ENCODE measurements around the gene KRTCAP2.
"Not testable (repeated sequence)": the region's sequence is repeated elsewhere in the genome, so short reads cannot be mapped to it uniquely, and the experiment has no call there.

Gene KRTCAP2

DNA sequence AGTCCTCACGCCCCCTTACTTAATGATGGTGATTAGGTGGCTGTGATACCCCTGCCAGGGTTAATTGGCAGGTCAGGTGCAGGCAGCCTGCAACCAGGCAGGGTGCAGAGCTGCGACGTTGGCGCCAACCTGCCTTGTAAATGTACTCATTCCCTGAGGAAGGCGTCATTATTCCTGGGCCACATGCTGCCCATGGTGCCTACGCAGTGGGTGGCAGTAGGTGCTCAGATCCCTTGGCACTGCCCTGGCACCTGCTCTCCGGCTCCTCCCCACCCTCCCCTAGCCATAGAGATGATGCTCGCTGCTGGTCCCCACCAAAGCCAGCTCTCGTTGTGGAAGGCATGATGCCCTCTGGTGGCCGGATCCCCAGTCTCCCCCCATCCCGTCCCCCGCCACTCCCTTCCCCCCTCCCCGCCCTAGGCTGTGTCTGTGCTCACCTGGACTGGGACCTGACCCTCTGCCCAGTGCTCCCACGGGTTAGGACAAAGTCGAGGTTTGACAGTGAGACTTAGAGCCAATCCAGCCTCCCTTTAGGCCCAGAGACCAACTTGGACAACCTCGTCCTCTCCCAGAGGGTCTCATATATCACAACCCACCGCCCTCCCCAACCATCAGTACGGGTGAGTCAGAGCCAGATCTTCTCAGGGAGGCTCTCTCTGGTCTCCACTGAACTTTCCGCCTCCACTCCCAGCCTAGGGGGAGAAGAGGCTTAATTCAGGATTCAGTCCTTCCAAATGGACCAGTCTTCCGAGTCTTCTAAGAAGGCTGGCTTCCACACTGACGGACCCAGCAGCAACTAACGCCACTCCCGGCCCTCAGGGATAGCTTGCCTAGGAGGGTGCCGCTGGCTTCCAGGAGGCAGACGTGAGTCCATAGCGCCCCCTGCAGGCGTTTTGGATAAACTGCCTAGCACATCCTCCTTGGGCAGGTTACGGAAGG lies 5.7 kb downstream of the KRTCAP2 start:
- peak; percentile 74 to 93 for DNase-seq (ENCODE audit: low read depth in 1 of 2, low spot score in 1 of 2)
- TF ChIP-seq JUND (IDR thresholded peaks at IDR 0.05; ENCODE audit: low read depth): no peak
- in situ Hi-C loops (cut with HindIII; ENCODE audit: low pct_unique_long_range_greater_than_20kb, low sequenced_read_pairs): no loop called here

DNA sequence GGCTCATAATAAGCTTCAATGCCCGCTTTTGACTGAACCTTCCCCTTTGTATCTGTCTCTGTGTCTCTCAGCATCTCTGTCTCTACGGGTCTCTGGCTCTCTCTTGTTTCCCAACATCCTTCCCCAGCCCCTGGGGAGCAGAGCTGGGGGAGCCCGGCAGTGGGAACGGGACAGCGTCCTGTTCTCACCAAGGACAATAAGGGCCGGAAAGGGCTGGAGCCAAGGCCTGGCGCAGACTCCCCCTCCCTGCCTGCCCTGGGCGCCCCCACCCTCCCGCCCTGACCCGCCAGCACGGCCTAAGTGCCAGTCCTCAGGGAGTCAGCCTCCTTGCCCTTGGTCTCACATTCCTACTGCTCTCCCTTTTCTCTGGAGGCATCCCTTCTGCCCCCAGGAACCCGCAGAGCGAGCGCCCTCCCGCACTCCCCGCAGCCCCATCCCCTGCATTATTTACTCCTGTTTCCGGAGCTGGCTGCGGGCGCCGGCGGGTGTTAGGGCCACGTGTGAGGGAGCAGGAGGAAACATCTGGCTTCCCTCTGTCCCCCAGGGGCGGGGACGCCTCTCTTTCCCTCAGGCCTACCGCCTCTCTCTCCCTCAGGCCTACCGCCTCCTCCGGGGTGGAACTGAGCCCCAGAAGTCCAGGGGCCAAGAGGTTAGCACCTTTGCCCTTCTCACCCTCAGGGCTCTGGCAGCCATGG lies 6.5 kb downstream of the KRTCAP2 start:
- DNase-seq (ENCODE audit: low read depth in 1 of 2, low spot score in 1 of 2): no peak
- in situ Hi-C loops (cut with HindIII; ENCODE audit: low pct_unique_long_range_greater_than_20kb, low sequenced_read_pairs): no loop called here
- TF ChIP-seq JUND (IDR thresholded peaks at IDR 0.05; ENCODE audit: low read depth): no peak

DNA sequence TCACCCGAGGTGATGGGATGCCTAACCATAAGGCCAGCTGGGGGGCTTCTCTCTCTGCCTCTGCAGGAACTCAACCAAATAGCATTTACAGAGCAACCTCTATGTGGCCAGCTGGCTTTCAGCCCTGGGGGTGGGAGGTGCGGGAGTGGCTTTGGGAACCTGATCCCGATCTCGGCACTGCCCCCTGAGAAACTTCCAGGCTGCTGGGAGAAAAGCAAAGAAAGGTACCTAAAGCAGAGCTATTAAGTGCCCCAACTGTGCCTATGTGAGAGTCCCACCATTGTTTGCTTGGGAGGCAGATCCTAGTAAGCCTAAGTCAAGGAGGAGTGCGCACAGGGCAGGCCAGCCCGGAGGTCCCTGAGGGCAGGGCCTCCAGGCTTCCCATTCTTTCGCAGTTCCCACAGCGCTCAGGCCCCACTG lies 7.0 kb downstream of the KRTCAP2 start:
- in situ Hi-C loops (cut with HindIII; ENCODE audit: low pct_unique_long_range_greater_than_20kb, low sequenced_read_pairs): no loop called here
- no peak for DNase-seq (ENCODE audit: low read depth in 1 of 2, low spot score in 1 of 2)
- TF ChIP-seq JUND (IDR thresholded peaks at IDR 0.05; ENCODE audit: low read depth): no peak

DNA sequence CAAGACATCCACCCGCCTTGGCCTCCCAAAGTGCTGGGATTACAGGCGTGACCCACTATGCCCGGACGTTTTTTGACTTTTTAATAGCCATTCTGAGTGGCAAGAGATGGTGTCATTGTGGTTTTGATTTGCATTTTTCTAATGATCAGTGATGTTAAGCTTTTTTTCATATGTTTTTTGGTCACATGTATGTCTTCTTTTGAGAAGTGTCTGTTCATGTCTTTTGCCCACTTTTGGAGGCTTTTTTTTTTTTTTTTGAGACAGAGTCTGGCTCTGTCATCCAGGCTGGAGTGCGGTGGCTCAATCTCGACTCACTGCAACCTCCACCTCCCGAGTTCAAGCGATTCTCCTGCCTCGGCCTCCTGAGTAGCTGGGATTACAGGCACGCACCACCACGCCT lies 8.5 kb downstream of the KRTCAP2 start:
- DNase-seq (ENCODE audit: low read depth in 1 of 2, low spot score in 1 of 2); in situ Hi-C loops (cut with HindIII; ENCODE audit: low pct_unique_long_range_greater_than_20kb, low sequenced_read_pairs): not testable (repeated sequence)

DNA sequence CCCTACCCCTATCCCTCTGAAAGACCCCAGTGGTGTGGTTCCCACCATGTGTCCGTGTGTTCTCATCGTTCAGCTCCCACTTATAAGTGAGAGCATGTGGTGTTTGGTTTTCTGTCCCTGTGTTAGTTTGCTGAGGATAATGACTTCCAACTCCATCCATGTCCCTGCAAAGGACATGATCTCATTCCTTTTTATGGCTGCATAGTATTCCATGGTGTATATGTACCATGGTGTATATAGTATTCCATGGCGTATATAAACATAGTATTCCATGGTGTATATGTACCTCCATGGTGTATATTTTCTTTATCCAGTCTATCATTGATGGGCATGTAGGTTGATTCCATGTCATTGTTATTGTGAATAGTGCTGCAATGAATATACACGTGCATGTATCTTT lies 9.3 kb downstream of the KRTCAP2 start:
- in situ Hi-C loops (cut with HindIII; ENCODE audit: low pct_unique_long_range_greater_than_20kb, low sequenced_read_pairs): not testable (repeated sequence)

DNA sequence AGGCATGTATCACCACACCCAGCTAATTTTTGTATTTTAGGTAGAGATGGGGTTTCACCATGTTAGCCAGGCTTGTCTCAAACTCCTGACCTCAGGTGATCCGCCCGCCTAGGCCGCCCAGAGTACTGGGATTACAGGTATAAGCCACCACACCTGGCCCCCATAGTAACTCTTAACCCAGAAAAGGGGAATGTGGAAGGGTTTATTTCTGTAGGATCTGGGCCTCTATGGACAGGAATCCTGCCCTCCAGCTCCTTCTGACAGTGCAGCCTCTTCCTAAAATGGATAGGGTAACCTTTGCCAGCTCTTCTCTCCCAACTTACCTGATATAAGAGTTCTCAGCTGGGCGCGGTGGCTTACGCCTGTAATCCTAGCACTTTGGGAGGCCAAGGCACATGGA lies 10.5 kb downstream of the KRTCAP2 start:
- in situ Hi-C loops (cut with HindIII; ENCODE audit: low pct_unique_long_range_greater_than_20kb, low sequenced_read_pairs); DNase-seq (ENCODE audit: low read depth in 1 of 2, low spot score in 1 of 2): not testable (repeated sequence)

More for the DNA sequence above, 9.3 kb downstream of the KRTCAP2 start:
- not testable (repeated sequence) for DNase-seq (ENCODE audit: low read depth in 1 of 2, low spot score in 1 of 2)

DNA sequence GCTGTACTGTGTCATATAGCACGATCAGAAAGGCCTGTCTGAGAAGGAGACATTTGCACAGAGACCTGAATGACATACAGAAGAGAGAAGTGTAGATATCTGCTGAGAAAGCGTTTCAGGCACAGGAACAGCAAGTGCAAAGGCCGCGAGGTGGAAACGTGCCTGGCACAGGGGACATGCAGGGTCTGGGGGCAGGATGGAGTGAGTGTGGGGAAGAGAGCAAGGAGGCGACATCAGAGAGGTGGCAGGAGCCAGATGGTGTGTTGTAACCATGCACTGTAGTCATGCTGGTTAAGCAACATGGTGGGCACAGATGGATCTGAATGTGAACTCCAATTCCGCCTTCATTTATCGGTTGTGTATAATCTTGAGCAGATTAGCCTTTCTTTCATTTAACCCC lies 13.0 kb downstream of the KRTCAP2 start:
- DNase-seq (ENCODE audit: low read depth in 1 of 2, low spot score in 1 of 2): no peak
- no peak for TF ChIP-seq JUND (IDR thresholded peaks at IDR 0.05; ENCODE audit: low read depth)
- in situ Hi-C loops (cut with HindIII; ENCODE audit: low pct_unique_long_range_greater_than_20kb, low sequenced_read_pairs): no loop called here

DNA sequence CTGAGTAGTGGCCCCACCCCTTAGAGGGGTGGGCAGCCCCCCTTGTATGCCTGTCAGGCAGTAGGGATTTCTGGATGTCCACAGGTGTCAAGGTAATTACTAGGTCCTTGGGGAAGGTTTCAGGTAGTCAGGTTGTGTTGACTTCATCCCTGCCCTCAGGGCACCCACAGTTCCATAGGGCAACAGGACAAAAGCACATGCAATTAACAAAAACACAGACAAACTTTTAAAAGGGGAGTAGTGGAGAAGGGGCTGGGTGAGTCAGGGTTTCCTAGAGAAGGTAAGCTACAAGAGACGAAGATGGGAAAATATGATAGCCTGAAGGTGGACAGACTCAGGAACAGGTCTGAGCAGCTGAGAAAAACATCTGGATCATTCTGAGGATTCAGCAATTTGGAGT lies 14.1 kb downstream of the KRTCAP2 start:
- peak in 1 of 2 experiments; percentile 47 for DNase-seq (ENCODE audit: low read depth in 1 of 2, low spot score in 1 of 2)
- TF ChIP-seq JUND (IDR thresholded peaks at IDR 0.05; ENCODE audit: low read depth): no peak
- in situ Hi-C loops (cut with HindIII; ENCODE audit: low pct_unique_long_range_greater_than_20kb, low sequenced_read_pairs): no loop called here

DNA sequence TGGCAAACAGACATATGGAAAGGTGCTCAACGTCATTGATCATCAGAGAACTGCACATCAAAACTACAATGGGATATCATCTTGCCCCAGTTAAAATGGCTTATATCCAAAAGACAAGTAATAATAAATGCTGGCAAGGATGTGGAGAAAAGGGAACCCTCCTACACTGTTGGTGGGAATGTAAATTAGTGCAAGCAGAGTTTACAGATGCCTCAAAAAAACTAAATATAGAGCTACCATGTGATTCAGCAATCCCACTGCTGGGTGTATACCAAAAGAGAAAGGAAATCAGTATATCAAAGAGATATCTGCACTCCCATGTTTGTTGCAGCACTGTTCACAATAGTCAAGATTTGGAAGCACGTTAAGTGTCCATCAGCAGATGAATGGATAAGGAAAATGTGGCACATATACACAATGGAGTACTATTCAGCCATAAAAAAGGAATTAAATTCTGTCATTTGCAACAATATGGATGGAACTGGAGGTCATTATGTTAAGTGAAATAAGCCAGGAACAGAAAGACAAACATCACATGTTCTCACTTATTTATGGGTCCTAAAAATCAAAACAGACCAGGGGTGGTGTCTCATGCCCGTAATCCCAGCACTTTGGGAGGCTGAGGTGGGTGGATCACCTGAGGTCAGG lies 17.0 kb downstream of the KRTCAP2 start:
- in situ Hi-C loops (cut with HindIII; ENCODE audit: low pct_unique_long_range_greater_than_20kb, low sequenced_read_pairs); DNase-seq (ENCODE audit: low read depth in 1 of 2, low spot score in 1 of 2): not testable (repeated sequence)

DNA sequence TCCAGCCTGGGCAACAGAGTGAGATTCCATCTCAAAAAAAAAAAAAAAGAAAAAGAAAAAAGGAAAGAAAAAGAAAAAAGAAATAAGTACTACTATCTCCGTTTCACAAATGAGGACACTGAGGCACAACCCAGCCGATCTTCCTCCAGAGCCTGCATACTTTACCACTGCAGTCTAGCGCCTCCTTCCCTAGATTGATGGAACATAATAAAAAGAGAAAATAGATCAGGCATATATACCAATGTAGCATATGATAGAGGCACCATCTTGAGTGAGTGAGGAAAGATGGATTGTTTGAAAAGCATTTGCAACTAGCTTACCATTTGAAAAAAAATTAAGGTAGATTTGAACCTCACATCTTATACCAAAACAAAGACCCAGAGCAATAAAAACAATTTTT lies 27.6 kb downstream of the KRTCAP2 start:
- in situ Hi-C loops (cut with HindIII; ENCODE audit: low pct_unique_long_range_greater_than_20kb, low sequenced_read_pairs): no loop called here
- no peak for DNase-seq (ENCODE audit: low read depth in 1 of 2, low spot score in 1 of 2)
- TF ChIP-seq JUND (IDR thresholded peaks at IDR 0.05; ENCODE audit: low read depth): no peak

DNA sequence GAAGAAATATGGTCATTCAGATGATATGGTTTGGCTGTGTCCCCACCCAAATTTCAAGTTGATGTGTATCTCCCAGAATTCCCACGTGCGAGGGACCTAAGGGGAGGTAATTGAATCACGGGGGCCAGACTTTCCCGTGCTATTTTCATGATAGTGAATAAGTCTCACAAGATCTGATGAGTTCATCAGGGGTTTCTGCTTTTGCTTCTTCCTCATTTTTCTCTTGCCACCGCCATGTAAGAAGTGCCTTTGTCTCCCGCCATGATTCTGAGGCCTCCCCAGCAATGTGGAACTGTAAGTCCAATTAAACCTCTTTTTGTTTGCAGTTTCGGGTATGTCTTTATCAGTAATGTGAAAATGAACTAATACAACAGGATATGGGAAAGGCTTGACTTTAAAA lies 31.4 kb downstream of the KRTCAP2 start:
- in situ Hi-C loops (cut with HindIII; ENCODE audit: low pct_unique_long_range_greater_than_20kb, low sequenced_read_pairs): no loop called here
- TF ChIP-seq JUND (IDR thresholded peaks at IDR 0.05; ENCODE audit: low read depth): no peak
- DNase-seq (ENCODE audit: low read depth in 1 of 2, low spot score in 1 of 2): no peak

DNA sequence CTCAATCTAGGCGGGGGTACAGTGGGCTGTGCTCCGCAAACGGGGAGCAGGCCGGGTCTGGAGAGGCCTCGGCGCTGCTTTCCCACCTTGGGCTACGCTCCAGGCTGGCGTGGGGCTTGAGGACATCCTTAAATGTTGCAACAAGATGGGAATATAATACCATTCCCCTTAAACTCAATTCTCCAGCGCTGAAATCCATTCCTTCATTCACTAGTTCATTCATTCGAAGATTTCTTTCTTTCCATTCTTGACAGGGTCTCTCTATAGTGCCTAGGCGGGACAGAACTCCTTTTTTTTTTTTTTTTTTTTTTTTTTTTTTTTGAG lies 32.5 kb downstream of the KRTCAP2 start:
- TF ChIP-seq JUND (IDR thresholded peaks at IDR 0.05; ENCODE audit: low read depth): no peak
- DNase-seq (ENCODE audit: low read depth in 1 of 2, low spot score in 1 of 2): no peak
- in situ Hi-C loops (cut with HindIII; ENCODE audit: low pct_unique_long_range_greater_than_20kb, low sequenced_read_pairs): no loop called here

Measured in T47D (cell line).